ENCODE results near the gene KIF25.

Gene KIF25

GRCh38 chr6:167997642-167998041 lies at the start of gene KIF25:
TSS of gene KIF25 (plus strand) at chr6:167997671. CDS start at chr6:168029586, 31,915 bp downstream.
- no peak for DNase-seq (ENCODE audit: low spot score)

DNA sequence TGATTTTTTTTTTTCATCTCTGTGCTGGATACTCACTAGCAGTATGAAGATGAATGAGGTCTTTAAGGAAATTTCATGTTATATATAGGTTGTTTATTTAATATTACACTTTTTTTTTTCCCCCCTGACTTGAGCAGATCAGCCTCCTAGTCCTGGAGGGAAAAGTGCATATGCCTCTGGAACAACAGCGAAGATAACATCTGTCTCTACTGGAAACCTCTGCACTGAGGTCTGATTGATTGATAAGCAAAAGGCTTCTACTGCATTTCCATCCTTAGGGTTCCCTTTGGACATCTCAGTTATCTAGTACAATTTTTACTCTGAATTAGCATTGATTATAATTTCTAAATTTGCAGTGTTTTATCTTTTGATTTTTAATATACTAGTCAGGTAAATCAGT lies 49.8 kb upstream of the KIF25 start:
- DNase-seq (ENCODE audit: low spot score): no peak

DNA sequence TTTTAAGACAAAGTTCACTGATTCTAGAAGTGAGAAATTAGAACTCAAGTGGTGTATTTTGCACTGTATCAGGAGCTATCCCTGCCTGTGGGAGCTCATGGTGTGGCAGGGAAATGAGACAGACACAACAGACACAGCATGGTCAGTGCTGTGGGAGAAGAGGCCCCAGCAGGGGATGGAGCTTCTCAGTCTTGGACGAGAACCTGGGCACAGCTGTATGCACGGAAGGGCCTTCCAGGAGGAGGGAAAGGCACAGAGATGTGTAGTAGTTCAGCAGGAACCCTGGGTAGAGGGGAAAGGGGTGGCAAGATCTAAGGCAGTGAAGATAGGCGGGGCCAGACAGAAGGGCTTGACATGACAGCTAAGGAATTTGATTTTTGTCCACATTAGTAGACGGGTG lies 48.8 kb upstream of the KIF25 start:
- no peak for DNase-seq (ENCODE audit: low spot score)

GRCh38 chr6:167949121-167949684 lies 48.3 kb upstream of the KIF25 start:
- no peak for DNase-seq (ENCODE audit: low spot score)

DNA sequence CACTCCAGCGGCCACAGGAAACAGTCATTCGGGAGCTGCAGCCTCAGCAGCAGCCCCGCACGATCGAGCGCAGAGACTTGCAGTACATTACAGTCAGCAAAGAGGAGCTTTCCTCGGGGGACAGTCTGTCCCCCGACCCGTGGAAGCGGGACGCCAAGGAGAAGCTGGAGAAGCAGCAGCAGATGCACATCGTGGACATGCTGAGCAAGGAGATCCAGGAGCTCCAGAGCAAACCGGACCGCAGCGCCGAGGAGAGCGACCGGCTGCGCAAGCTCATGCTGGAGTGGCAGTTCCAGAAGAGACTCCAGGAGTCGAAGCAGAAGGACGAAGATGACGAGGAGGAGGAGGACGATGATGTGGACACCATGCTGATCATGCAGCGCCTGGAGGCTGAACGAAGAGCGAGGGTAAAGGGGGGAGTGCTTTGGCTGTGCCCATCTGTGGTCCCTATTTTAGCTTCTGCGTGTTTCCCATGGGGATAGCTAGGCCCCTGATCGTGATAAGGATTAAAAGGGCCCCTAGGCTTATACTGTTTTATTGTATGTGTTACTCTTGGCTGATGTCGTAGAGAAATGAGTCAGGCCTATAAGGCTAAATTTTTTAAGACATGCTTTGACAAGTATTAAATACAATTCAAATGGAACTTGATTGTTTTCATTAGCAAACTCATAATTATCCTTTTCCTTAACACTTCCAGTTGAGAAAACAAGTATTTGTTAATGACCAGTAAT lies 45.5 kb upstream of the KIF25 start:
- DNase-seq (ENCODE audit: low spot score): no peak

DNA sequence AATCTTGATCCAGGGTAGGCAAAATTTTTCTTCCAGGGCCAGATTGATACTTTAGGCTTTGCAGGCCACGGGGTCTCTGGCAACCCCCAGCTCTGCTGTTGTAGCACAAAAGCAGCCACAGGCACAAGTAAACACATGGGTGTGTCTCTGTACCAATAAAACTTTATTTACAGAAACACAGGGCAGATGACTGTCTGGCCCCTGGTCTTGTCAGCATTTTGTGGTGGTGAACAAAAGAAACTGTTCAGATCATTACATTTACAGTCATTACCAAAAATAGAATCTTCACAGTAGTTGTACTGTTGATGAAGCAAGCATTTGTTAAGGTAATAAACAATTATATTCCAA lies 45.0 kb upstream of the KIF25 start:
- no peak for DNase-seq (ENCODE audit: low spot score)

- DNase-seq (ENCODE audit: low spot score): no peak
These were observed 43.9 kb upstream of the KIF25 start for GRCh38 chr6:167953551-167953950.

DNA sequence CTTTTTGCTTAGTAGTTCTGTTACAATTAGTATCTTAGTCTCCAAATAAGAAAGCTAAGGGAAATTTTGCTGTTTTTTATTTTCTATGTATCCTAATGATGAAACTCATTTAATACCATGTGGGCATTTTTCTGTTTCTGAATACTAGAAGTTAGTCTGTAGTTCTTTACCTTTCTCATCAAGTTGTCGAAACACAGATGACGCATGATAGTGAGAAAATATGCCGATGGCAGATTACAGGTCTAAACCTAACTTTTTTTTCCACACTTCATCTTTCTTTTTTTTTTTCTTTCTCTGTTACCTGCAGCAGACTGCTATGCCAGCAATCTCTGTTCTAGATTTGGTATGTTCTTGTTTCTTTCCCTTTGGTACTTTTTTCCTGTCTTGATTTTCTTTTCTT lies 43.3 kb upstream of the KIF25 start:
- DNase-seq (ENCODE audit: low spot score): no peak

DNA sequence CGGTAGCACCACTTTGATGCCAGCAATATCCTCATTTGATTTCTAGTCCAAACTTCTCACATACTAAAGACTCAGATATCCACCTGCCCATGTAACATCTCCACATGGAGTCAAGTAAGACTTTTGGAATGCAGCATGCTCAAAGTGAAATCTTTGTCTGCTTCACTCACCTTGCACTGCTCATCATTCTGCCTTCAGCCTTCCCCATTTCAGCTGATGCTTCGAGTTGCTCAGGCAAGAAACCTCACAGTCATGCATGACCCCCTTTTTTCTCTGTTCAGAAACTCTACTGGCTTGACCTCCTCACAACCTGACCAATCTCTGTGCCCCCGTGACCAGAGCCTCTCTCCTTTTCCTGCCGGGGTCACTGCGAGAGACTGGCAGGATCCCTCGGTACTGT lies 41.0 kb upstream of the KIF25 start:
- no peak for DNase-seq (ENCODE audit: low spot score)

DNA sequence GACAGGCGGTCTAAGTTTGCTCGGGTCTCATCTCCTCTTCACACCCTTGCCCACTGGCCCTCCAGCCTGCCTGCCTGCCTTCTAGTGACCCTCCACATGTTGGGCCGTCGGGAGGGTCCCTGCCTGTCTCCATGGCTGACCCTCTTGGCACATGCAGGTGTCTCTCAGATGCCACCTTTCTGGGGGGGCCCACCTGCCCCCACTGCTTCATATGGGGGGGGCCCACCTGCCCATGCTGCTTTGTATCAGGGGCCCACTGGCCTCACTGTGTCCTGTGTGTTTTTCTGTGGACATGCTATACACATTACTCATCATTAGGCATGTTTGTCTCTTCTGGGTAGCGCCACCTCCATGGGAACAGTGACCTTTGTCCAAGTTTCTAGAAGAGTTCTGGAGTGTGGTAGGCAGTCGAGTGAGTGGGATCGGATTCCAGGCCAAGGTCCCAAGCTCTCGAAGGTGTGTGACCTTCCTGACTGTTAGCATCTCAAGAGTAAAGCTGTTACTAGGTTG lies 40.4 kb upstream of the KIF25 start:
- no peak for DNase-seq (ENCODE audit: low spot score)

DNA sequence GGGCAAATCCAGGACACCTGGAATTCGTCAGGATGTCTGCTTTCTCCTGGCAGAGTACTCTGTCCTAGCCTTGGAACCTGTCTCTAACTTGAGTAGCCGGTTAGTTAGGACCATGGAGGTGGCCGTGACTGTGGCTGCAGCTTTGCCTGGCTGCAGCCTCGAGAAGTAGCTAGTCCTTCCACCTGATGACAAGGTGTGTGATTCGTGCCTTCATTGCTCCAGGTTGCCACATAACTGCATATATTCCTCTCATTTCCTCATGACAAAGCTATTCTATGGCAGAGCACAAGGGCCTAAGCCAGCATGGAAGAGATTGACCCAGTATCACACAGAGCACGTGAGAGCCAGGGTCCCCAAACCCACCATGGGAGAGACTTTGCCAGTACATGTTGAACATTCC lies 39.8 kb upstream of the KIF25 start:
- no peak for DNase-seq (ENCODE audit: low spot score)

- DNase-seq (ENCODE audit: low spot score): no peak
These were observed 36.9 kb upstream of the KIF25 start for GRCh38 chr6:167960579-167960978.

- no peak for DNase-seq (ENCODE audit: low spot score)
These were observed 34.8 kb upstream of the KIF25 start for GRCh38 chr6:167962711-167963110.

- no peak for DNase-seq (ENCODE audit: low spot score)
These were observed 33.8 kb upstream of the KIF25 start for GRCh38 chr6:167963589-167964057.

- DNase-seq (ENCODE audit: low spot score): no peak
These were observed 31.6 kb upstream of the KIF25 start for GRCh38 chr6:167965592-167966539.

- no peak for DNase-seq (ENCODE audit: low spot score)
These were observed 30.9 kb upstream of the KIF25 start for GRCh38 chr6:167966540-167966905.

GRCh38 chr6:167968091-167968490 lies 29.4 kb upstream of the KIF25 start:
- DNase-seq (ENCODE audit: low spot score): no peak

DNA sequence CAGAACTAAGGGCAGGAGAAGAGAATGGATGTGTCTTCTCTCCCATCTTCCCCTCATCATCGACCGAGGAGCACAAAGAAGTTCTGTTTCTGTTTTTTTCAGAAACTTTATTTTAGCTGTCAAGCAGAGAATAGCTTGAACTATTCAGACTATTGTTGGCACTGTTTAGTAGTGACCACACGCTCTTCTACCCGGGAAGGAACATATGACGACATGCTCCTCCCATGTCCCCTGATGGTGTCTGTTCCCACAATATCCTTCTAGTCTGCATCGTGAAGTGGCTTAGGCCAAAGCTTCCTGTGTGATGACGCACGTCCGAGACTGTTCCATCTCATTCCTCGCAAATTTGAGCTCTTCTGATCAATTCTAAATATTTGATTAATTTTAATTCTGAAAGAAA lies 27.2 kb upstream of the KIF25 start:
- no peak for DNase-seq (ENCODE audit: low spot score)

- no peak for DNase-seq (ENCODE audit: low spot score)
These were observed 25.3 kb upstream of the KIF25 start for GRCh38 chr6:167972193-167972592.

DNA sequence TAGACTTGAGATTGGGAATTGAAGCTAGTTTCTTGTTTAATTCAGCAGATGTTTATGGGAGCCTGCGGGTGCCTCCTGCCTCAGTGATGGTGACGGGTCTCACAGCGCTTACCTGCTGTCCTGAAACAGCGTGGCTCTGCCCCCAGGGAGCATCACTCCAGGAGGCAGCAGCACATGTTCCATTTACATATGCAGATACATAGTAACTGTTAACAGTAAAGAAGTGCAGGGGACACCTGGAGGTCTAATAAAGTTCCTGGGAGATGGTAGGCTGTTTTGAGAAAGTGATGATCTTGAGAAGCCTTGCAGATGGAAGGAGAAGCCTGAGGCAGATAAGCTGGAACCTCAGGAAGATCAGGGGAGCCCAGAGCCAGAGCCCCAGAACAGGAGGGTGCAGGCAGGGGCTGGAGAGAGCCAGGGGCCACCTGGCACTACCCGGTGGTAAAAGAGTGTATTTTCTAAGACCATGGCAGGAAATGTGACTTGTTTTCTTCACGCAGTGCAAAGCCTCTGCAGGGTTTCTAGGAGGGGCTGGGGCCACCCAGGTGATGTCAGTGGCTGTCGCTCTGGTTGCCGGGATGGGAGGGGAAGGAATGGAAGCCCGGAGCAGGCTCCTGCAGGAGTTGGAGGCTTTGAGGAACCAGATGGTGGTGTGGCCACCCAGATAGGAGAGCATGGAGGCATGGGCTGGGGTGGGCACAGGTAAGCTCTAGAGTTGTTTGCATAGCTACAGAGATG lies 24.2 kb upstream of the KIF25 start:
- DNase-seq (ENCODE audit: low spot score): no peak

DNA sequence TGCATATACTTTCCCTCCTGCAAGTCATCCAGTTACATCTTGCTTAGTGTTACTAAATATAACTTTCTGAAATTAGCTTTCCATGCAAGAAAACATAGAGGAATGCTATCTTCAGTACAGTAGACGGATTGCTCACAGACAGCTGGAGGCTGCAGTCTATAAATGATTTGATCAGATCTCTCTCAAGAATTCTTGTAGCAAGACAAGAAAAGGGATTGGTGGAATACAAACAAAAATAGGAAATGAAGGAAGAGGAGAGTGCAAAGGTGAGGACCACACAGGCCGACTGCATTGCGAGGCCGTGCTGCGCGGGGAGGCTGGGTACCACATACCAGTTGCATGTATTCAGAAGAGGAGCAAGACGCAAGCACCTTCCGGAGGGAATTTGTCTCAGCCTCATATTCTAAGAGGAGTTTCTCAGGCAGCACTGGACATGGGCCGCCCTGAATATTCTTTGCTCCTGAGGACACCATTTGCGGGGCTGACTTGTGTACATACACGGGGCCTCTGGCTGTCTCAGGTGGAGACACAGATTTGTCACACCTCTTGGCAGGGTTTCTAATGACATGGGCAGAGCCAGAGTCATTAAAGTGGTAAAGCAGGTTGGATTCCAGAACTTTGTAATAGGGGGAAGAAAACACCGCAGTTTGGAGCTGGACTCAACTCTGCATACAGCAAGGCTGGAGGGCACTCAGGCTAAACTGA lies 22.7 kb upstream of the KIF25 start:
- no peak for DNase-seq (ENCODE audit: low spot score)

Measured in CD4-positive, alpha-beta T cell treated with Interleukin-6 at 100 ng/mL for 8 hours (primary cell).